ENCODE data around the gene WNT2B.
"Not testable (repeated sequence)": the region's sequence is repeated elsewhere in the genome, so short reads cannot be mapped to it uniquely, and the experiment has no call there.

Gene WNT2B

GRCh38 chr1:112508278-112509004, at the start of gene WNT2B:
WNT2B (plus strand) TSS chr1:112508965; CDS start chr1:112509263, 298 bp downstream.
- DNase-seq: no peak

DNA sequence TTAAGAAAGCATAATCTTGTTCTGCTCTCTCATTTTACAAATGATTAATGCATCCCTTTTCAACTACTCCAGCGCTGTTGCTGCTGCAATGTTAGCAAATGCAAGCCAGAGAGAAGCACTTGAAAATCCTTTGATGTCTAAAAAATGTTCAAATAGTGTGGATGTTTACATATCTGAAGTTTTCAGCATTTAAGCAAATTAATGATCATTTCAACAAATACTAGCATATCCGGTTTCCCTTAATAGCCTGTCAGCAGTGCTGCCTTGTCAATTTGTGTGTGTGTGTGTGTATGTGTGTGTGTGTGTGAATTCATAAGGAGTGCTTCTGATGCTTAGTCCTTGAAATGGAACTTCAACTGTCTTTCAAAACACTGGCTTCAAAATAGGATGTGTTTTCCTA, 48.1 kb upstream of the WNT2B start:
- no peak for DNase-seq

DNA sequence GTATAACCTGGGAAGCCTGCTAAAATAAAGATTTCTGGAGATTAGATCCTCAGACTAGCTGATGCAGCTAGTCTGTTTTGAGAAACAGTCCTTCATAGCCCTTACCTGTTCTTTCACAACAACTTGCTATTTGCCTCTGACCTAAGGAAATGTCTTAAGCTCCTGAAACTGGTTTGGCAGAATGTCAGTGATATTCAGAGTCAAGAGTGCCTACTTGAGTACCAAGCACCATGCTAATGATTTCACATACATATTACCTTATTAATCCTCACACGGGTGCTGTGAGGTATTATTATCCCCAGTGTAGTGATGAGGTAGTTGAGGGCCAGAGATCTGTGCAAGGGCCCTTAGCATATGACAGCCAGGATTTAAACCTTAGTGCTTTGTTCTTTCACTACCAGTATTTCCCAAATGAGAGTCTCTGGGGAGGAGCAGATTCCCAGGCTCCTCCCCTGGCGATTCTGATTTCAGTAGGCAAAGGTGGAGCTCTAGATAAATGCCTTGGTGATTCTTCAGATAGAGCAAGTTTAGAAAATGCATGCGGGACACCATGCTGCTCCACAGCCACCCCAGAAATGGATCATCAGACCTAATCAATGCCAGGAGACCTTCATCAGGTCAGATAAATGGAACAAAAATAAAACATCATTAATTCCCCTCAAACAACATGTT, 47.4 kb upstream of the WNT2B start:
- no peak for DNase-seq

GRCh38 chr1:112462953-112463279, 45.8 kb upstream of the WNT2B start:
- DNase-seq: no peak

DNA sequence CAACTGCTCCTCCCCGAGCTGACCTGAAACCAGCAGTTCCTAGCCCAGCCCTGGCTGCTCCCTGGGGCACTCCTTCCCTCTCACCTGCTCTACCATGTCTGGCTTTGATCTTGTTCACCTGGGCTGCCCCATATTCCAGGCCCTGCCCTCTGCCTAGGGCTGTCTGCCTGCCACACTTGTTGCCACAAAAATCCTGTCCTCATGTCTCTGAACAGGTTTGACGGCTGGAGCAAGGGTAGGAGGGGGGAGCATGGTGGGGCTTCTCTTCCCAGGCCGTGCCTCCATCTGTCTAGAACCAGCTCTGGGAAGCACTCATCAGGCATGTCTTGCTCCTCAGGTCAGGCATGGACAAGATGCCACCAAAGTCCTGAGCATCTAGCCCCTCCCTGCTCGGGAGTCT, 44.3 kb upstream of the WNT2B start:
- no peak for DNase-seq

- peak; percentile 54 for DNase-seq
Observed at GRCh38 chr1:112465122-112465521, 43.6 kb upstream of the WNT2B start.

DNA sequence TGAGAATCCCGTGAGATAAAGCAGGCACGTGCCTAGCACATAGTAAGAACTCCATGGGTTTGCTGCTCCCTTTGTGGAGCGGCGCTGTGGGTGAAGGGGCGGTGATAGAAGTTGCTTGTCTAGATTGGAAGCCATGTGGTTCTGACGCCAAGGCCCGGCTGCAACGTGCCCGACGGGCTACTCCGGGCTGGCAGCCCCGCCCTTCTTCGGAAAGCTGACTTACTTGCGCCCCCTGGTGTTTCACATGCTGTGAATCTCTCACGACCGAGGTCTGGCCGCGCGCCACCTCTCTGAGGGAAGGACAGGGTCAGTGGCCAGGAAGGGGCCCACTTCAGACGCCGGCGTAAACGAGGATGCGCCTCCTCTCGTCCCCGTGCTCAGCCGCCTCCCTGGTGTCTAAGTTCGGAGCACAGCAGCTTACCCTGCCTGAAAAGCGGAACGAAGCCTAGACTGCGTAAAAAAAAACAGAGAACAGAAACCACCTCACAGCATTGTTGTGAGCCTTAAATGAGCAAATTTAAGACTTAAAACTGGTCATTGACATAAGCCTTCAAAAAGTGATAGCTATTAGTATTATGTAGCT, 42.6 kb upstream of the WNT2B start:
- peak; percentile 91 for DNase-seq

- DNase-seq: not testable (repeated sequence)
Observed at GRCh38 chr1:112470324-112470723, 38.4 kb upstream of the WNT2B start.

GRCh38 chr1:112470966-112471365, 37.8 kb upstream of the WNT2B start:
- no peak for DNase-seq

- DNase-seq: no peak
Observed at GRCh38 chr1:112472142-112472541, 36.6 kb upstream of the WNT2B start.

- no peak for DNase-seq
Observed at GRCh38 chr1:112477550-112477949, 31.2 kb upstream of the WNT2B start.

GRCh38 chr1:112478314-112478713, 30.5 kb upstream of the WNT2B start:
- DNase-seq: no peak

GRCh38 chr1:112486063-112486462, 22.7 kb upstream of the WNT2B start:
- DNase-seq: not testable (repeated sequence)

- not testable (repeated sequence) for DNase-seq
Observed at GRCh38 chr1:112487686-112488085, 21.1 kb upstream of the WNT2B start.

DNA sequence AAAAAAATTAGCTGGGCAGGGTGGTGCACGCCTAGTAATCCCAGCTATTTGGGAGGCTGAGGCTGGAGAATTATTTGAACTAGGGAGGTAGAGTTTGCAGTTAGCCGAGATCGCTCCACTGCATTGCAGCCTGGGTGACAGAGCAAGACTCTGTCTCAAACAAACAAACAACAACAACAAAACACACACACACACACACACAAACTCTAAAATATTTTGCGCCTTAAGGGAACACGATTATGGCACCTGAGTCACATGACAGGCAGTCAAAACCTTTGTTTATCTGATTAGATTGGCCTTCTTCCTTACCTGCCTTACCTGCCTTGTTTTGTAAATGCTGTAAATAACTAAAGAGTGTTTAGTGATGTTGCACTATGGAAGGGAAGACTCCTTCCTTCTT, 20.6 kb upstream of the WNT2B start:
- no peak for DNase-seq

DNA sequence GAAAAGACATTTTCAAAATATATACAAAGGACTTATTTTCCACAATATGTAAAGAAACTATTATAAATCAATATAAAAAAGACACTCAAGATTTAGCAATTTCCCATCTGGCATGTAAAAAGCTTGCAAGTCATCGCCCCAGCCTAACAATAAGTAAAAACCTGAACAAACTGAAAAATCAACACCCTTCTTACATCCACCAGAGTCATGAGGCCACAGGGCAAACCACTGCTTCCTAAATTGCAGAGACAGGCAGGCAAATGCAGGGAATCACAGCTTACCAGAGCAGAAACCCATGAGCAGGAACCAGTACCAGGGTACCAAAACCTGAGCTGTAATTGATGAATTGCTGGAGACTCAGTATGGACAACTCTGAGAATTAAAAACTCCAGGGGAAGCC, 16.7 kb upstream of the WNT2B start:
- no peak for DNase-seq

GRCh38 chr1:112493351-112493750, 15.4 kb upstream of the WNT2B start:
- DNase-seq: no peak

DNA sequence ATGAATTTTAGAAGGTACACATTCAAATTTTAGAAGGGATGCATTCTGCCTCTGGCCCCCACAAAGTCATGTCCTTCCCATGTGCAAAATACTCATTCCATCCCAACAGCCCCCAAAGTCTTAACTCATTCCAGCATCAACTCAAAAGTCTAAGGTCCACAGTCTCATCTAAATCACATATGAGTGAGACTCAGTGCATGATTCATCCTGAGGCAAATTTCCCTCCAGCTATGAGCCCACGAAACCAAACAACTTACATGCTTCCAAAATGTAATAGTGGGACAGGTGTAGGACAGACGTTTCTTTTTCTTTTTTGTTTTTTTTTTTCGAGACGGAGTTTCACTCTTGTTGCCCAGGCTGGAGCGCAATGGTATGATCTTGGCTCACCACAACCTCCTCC, 12.5 kb upstream of the WNT2B start:
- DNase-seq: no peak

- peak; percentile 72 for DNase-seq
Observed at GRCh38 chr1:112501810-112502641, 6.7 kb upstream of the WNT2B start.

- DNase-seq: peak; percentile 60
Observed at GRCh38 chr1:112502826-112503225, 5.9 kb upstream of the WNT2B start.

- no peak for DNase-seq
Observed at GRCh38 chr1:112504001-112504660, 4.6 kb upstream of the WNT2B start.

- DNase-seq: no peak
Observed at GRCh38 chr1:112504661-112505399, 3.9 kb upstream of the WNT2B start.

All from fibroblast of skin of right quadriceps (primary cell).